HCT116 (cell line): Measurements from ENCODE around the gene NLRP10. TPM values are rescaled to one million over a fixed set of nuclear protein-coding genes. Genes with fewer than 3 reads are reported as not detected.

Source experiments
- ATAC-seq: fragments of 200-7000 bp; cut with Tn5 transposase; 2 replicates; pipeline ENCODE4 v1.9.1; 2020; ENCODE audit warnings: mild to moderate bottlenecking, moderate library complexity
- BruUV-seq: library from RNA; stranded (reverse); fragments of 400-500 nt; replicated peaks from 2 replicates; lab custom pipeline; 2021; lab: Mats Ljungman, UMichigan
- CTCF ChIA-PET: fragments of 300-600 bp; sonication (Branson Sonifier 250); formaldehyde crosslinking; loops from one replicate; lab custom pipeline; 2021; ENCODE audit warnings: antibody characterized with exemption; lab: Charles Lee
- POLR2A ChIA-PET: fragments of 300-600, 350-600 bp; sonication (Branson Sonifier 250); formaldehyde crosslinking; loops from one replicate; lab custom pipeline; 2021; ENCODE audit warnings: antibody characterized with exemption; lab: Charles Lee
- RAD21 ChIA-PET, 2 experiments: fragments of 300-600 bp; sonication (Branson Sonifier 250); formaldehyde crosslinking; loops; one replicate each; lab custom pipeline; 2023; ENCODE audit warnings: low total read pairs in 2 of 2; ENCODE audit not compliant: uncharacterized antibody in 2 of 2, unreplicated experiment in 2 of 2, low non-redundant PET in 1 of 2; lab: Charles Lee
- DNase-seq: peaks from one replicate; pipeline ENCODE4 v3.0.0-alpha.2; 2010; ENCODE audit warnings: low read depth, low spot score
- H2AFZ ChIP-seq: fragments of 200-600 bp; shearing (Covaris generic), sonication (generic); 2 replicates; pipeline ENCODE4 v1.6.1; 2017; ENCODE audit warnings: low read depth, mixed run types, mixed read lengths, antibody characterized with exemption, low read length; ENCODE audit not compliant: poor library complexity, severe bottlenecking
- H3K27ac ChIP-seq: 2 replicates; pipeline ENCODE4 v1.5.1; 2012; ENCODE audit warnings: low read depth, low read length
- H3K27me3 ChIP-seq: fragments of 200-600 bp; sonication (generic); 2 replicates; pipeline ENCODE4 v1.6.1; 2016; ENCODE audit warnings: mixed run types, low read length, mixed read lengths; ENCODE audit not compliant: insufficient read depth
- H3K36me3 ChIP-seq, 2 experiments: fragments of 200-500 bp in 1 of 2; fragments of 200-600 bp in 1 of 2; sonication (Bioruptor generic) in 1 of 2; sonication (generic) in 1 of 2; 2 replicates each; pipeline versions ENCODE4 v1.5.1 to v1.6.1; 2014 to 2016; ENCODE audit warnings: low read length in 2 of 2, inconsistent platforms in 1 of 2, mixed read lengths in 1 of 2, mixed run types in 1 of 2; ENCODE audit not compliant: insufficient read depth in 2 of 2, control insufficient read depth in 1 of 2
- H3K4me1 ChIP-seq, 2 experiments: fragments of 200-600 bp in 1 of 2; sonication (generic) in 1 of 2; 2 replicates each; pipeline versions ENCODE4 v1.5.1 to v1.6.1; 2012 to 2017; ENCODE audit warnings: low read length in 2 of 2, inconsistent platforms in 1 of 2, mild to moderate bottlenecking in 1 of 2, mixed read lengths in 1 of 2, mixed run types in 1 of 2, moderate library complexity in 1 of 2; ENCODE audit not compliant: insufficient read depth in 2 of 2, control insufficient read depth in 1 of 2
- H3K4me2 ChIP-seq: fragments of 200-600 bp; sonication (generic); 2 replicates; pipeline ENCODE4 v1.6.1; 2017; ENCODE audit warnings: mixed run types, low read length, mixed read lengths
- H3K4me3 ChIP-seq, 2 experiments: fragments of 200-600 bp in 1 of 2; sonication (generic) in 1 of 2; replicated peaks in 1 of 2; 2 replicates each; pipeline ENCODE4 v1.5.1; 2011 to 2016; ENCODE audit warnings: low read length in 2 of 2, control low read depth in 1 of 2, low read depth in 1 of 2, mild to moderate bottlenecking in 1 of 2, mixed read lengths in 1 of 2, mixed run types in 1 of 2
- H3K79me2 ChIP-seq: fragments of 200-600 bp; sonication (generic); 2 replicates; pipeline ENCODE4 v1.6.1; 2017; ENCODE audit warnings: mild to moderate bottlenecking, mixed run types, low read length, moderate library complexity, mixed read lengths; ENCODE audit not compliant: insufficient read depth
- H3K9ac ChIP-seq: fragments of 200-600 bp; sonication (generic); 2 replicates; pipeline ENCODE4 v1.6.1; 2016; ENCODE audit warnings: low read length, mixed read lengths
- H3K9me2 ChIP-seq: fragments of 200-600 bp; sonication (generic), shearing (Covaris generic); 2 replicates; pipeline ENCODE4 v1.6.1; 2017; ENCODE audit warnings: mixed run types, mild to moderate bottlenecking, moderate library complexity; ENCODE audit not compliant: insufficient read depth
- H3K9me3 ChIP-seq, 2 experiments: fragments of 200-500 bp in 1 of 2; fragments of 200-600 bp in 1 of 2; sonication (Bioruptor generic) in 1 of 2; sonication (generic) in 1 of 2; 2 replicates each; pipeline ENCODE4 v1.6.1; 2014 to 2017; ENCODE audit warnings: low read length in 2 of 2, mixed read lengths in 2 of 2, inconsistent platforms in 1 of 2, low read depth in 1 of 2, mild to moderate bottlenecking in 1 of 2, mixed run types in 1 of 2, moderate library complexity in 1 of 2; ENCODE audit not compliant: control insufficient read depth in 1 of 2, insufficient read depth in 1 of 2
- H4K20me1 ChIP-seq: fragments of 200-600 bp; sonication (generic), shearing (Covaris generic); 2 replicates; pipeline ENCODE4 v1.6.1; 2017; ENCODE audit warnings: mixed run types, mild to moderate bottlenecking, moderate library complexity; ENCODE audit not compliant: insufficient read depth
- ATF3 ChIP-seq: IDR thresholded peaks from 2 replicates; pipeline ENCODE4 v1.6.1; 2012
- CBX3 ChIP-seq: IDR thresholded peaks from 2 replicates; pipeline ENCODE4 v1.6.1; 2012; ENCODE audit warnings: low read depth
- CTCF ChIP-seq, 3 experiments: fragments of 200-600 bp in 1 of 3; sonication (generic) in 1 of 3; IDR thresholded peaks in 2 of 3; conservative IDR thresholded peaks in 1 of 3; 2 replicates each; pipeline ENCODE4 v1.5.1; 2012 to 2017; ENCODE audit warnings: low read depth in 2 of 3, low read length in 2 of 3, antibody characterized with exemption in 1 of 3, borderline replicate concordance in 1 of 3, control low read depth in 1 of 3, mild to moderate bottlenecking in 1 of 3, mixed read lengths in 1 of 3, mixed run types in 1 of 3, moderate library complexity in 1 of 3; ENCODE audit not compliant: insufficient read depth in 1 of 3
- EGR1 ChIP-seq: IDR thresholded peaks from 2 replicates; pipeline ENCODE4 v1.6.1; 2012; ENCODE audit warnings: low read depth
- EZH2phosphoT487 ChIP-seq: fragments of 200-600 bp; IDR thresholded peaks from 2 replicates; pipeline ENCODE4 v1.6.1; 2018; ENCODE audit warnings: antibody characterized with exemption, borderline replicate concordance
- FOSL1 ChIP-seq: IDR thresholded peaks from 2 replicates; pipeline ENCODE4 v1.6.1; 2012; ENCODE audit warnings: low read depth
- JUND ChIP-seq: IDR thresholded peaks from 2 replicates; pipeline ENCODE4 v1.6.1; 2012
- MAX ChIP-seq: IDR thresholded peaks from 2 replicates; pipeline ENCODE4 v1.6.1; 2012
- POLR2A ChIP-seq: IDR thresholded peaks from 2 replicates; pipeline ENCODE4 v1.7.0; 2011; ENCODE audit warnings: borderline replicate concordance; ENCODE audit not compliant: insufficient read depth, insufficient read length; ENCODE audit errors: extremely low read depth
- RAD21 ChIP-seq: IDR thresholded peaks from 2 replicates; pipeline ENCODE4 v1.6.1; 2012; ENCODE audit warnings: low read depth, mild to moderate bottlenecking
- REST ChIP-seq: IDR thresholded peaks from 2 replicates; pipeline ENCODE4 v1.6.1; 2012; ENCODE audit warnings: low read depth
- SRF ChIP-seq: IDR thresholded peaks from 2 replicates; pipeline ENCODE4 v1.6.1; 2012; ENCODE audit warnings: low read depth
- TCF7L2 ChIP-seq: IDR thresholded peaks from 2 replicates; pipeline ENCODE4 v1.7.0; 2011; ENCODE audit warnings: borderline replicate concordance, inconsistent platforms; ENCODE audit not compliant: insufficient read depth, insufficient read length; ENCODE audit errors: extremely low read depth
- YY1 ChIP-seq: IDR thresholded peaks from 2 replicates; pipeline ENCODE4 v1.6.1; 2011; ENCODE audit warnings: low read length, low read depth, moderate library complexity, mild to moderate bottlenecking; ENCODE audit not compliant: insufficient replicate concordance; ENCODE audit errors: extremely low read depth
- ZBTB33 ChIP-seq: IDR thresholded peaks from 2 replicates; pipeline ENCODE4 v1.6.1; 2011; ENCODE audit warnings: mild to moderate bottlenecking, low read length, moderate library complexity; ENCODE audit not compliant: insufficient replicate concordance; ENCODE audit errors: extremely low read depth
- ZNF274 ChIP-seq: fragments of 200-500 bp; sonication (Bioruptor generic); IDR thresholded peaks from 2 replicates; pipeline ENCODE4 v1.6.1; 2014; ENCODE audit warnings: mild to moderate bottlenecking, low read depth, low read length, inconsistent platforms
- intact Hi-C: fragments of 100-400 bp; cut with micrococcal nuclease; formaldehyde crosslinking; loops from 2 replicates; pipeline ENCODE4 v1.10.0; 2022
- total RNA-seq: library from RNA; stranded (reverse); gene quantifications from one replicate; pipeline ENCODE4 v1.2.1, GENCODE V29; 2021; ENCODE audit not compliant: unreplicated experiment

The NLRP10 gene
- total RNA-seq, 1 experiment from 2014 or later, result not detected

- TF ChIP-seq REST, result no peak
- TF ChIP-seq YY1, result no peak
- TF ChIP-seq, all 23 proteins: peak for 0
Observed at GRCh38 chr11:7982582-7983119, 17.4 kb upstream of the NLRP10 start (continued).

GRCh38 chr11:7981619-7982157, 16.4 kb upstream of the NLRP10 start:
- H3K9me3 ChIP-seq, result no peaks in the 10 kb centered on the region
- no peak overlapping the region for H3K27ac ChIP-seq
- RAD21 ChIA-PET, result no interaction called here
- ATAC-seq (no peak), DNase-seq (no peak)
- POLR2A ChIA-PET, result no interaction called here
- no TSS peak for BruUV-seq
- H3K4me2 ChIP-seq, result no peak overlapping the region
- CTCF ChIA-PET, result no interaction called here
- H3K9me2 ChIP-seq, result no peaks in the 10 kb centered on the region
- no peaks in the 10 kb centered on the region for H3K27me3 ChIP-seq
- H3K9ac ChIP-seq, result no peak overlapping the region
- H4K20me1 ChIP-seq, result no peaks in the 10 kb centered on the region
- H3K79me2 ChIP-seq, result no peaks in the 10 kb centered on the region
- H3K4me3 ChIP-seq, result no peak overlapping the region
- intact Hi-C loops, result no loop called here
- peaks cover 0 to 7% of the 10 kb centered on the region in 2 experiments; a peak in 2 of 4 replicates for H3K4me1 ChIP-seq
- H3K36me3 ChIP-seq, result no peaks in the 10 kb centered on the region
- H2AFZ ChIP-seq, result no peak overlapping the region
- TF ChIP-seq EGR1 (no peak), RAD21 (no peak), MAX (no peak), JUND (no peak), POLR2A (no peak), TCF7L2 (no peak), ZBTB33 (no peak), CBX3 (no peak), YY1 (no peak), FOSL1 (no peak), ATF3 (no peak), SRF (no peak), ZNF274 (no peak), CTCF (IDR thresholded peaks at IDR 0.05 in 2 of 3, conservative IDR thresholded peaks at IDR 0.05 in 1 of 3; ENCODE audit: borderline replicate concordance in 1 of 3, insufficient read depth in 1 of 3, low read depth in 2 of 3, low read length in 2 of 3) (no peak), EZH2phosphoT487 (no peak)
